Panc1 (cell line): ENCODE data around the gene MAJIN.

ENCODE experiments used
- POLR2AphosphoS5 ChIP-seq: IDR thresholded peaks from 2 replicates; pipeline ENCODE4 v1.6.1; 2012; ENCODE audit warnings: mild to moderate bottlenecking, low read depth, low read length, moderate library complexity
- SIN3A ChIP-seq: IDR thresholded peaks from 2 replicates; pipeline ENCODE4 v1.6.1; 2012; ENCODE audit warnings: low read depth, mild to moderate bottlenecking, low read length, moderate library complexity, borderline replicate concordance; ENCODE audit not compliant: insufficient read depth
- TCF7L2 ChIP-seq: IDR thresholded peaks from 2 replicates; pipeline ENCODE4 v1.6.1; 2011; ENCODE audit warnings: mild to moderate bottlenecking, low read depth, low read length, inconsistent platforms
- TF ChIP-seq, protein P1 (sequence below), 2 experiments: IDR thresholded peaks; 2 replicates each; pipeline ENCODE4 v1.6.1; 2011 to 2012; ENCODE audit warnings: low read depth in 2 of 2, control low read depth in 1 of 2, low read length in 1 of 2, mild to moderate bottlenecking in 1 of 2, moderate library complexity in 1 of 2; ENCODE audit not compliant: insufficient read depth in 1 of 2
- TF ChIP-seq, protein P2 (sequence below): fragments of 450-650 bp; IDR thresholded peaks from 2 replicates; pipeline ENCODE4 v1.5.1; 2017; ENCODE audit warnings: mild to moderate bottlenecking

DNA sequence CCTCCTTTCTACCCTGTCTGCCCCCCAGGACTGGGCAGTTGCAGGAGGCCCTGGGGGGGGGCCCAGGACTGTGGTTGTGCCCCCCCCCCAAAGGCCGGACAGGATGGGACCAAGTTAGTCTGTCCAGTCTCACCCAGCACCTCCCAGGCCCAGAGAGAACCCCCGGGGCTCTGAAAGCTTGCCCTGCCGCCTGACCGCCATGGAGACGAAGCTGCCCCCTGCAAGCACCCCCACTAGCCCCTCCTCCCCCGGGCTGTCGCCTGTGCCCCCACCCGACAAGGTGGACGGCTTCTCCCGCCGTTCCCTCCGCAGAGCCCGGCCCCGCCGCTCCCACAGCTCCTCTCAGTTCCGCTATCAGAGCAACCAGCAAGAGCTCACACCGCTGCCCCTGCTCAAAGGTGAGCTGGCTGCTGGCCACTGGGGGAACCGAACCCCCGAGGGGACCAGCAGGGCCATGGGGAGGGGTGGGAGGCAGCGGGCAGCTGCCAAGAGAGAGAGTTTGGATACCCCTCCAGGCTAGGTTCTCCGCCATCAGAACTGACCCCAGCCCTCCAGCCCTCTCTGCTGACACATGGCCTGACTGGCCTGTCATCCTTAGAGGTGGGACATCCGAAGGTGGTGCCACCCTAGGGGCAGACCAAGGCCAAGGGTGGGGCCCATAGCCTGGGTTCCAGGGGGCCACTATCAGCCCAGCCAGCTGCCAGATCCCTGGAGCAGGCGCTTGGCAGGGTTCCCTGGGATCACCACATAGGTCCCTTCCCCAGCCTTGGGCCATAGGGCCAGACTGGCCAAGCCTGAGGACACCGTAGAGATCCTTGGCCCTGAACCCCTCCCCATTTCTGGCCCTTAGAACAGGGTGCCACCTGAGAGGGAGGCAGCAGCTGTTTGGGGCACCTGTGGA lies 46.1 kb downstream of the MAJIN start:
- TF ChIP-seq, protein P1, sequence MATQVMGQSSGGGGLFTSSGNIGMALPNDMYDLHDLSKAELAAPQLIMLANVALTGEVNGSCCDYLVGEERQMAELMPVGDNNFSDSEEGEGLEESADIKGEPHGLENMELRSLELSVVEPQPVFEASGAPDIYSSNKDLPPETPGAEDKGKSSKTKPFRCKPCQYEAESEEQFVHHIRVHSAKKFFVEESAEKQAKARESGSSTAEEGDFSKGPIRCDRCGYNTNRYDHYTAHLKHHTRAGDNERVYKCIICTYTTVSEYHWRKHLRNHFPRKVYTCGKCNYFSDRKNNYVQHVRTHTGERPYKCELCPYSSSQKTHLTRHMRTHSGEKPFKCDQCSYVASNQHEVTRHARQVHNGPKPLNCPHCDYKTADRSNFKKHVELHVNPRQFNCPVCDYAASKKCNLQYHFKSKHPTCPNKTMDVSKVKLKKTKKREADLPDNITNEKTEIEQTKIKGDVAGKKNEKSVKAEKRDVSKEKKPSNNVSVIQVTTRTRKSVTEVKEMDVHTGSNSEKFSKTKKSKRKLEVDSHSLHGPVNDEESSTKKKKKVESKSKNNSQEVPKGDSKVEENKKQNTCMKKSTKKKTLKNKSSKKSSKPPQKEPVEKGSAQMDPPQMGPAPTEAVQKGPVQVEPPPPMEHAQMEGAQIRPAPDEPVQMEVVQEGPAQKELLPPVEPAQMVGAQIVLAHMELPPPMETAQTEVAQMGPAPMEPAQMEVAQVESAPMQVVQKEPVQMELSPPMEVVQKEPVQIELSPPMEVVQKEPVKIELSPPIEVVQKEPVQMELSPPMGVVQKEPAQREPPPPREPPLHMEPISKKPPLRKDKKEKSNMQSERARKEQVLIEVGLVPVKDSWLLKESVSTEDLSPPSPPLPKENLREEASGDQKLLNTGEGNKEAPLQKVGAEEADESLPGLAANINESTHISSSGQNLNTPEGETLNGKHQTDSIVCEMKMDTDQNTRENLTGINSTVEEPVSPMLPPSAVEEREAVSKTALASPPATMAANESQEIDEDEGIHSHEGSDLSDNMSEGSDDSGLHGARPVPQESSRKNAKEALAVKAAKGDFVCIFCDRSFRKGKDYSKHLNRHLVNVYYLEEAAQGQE (IDR thresholded peaks at IDR 0.05; ENCODE audit: insufficient read depth in 1 of 2, low read depth in 2 of 2, low read length in 1 of 2), result no peak
- TF ChIP-seq POLR2AphosphoS5 (no peak), SIN3A (no peak), TCF7L2 (no peak)
- TF ChIP-seq, protein P2, sequence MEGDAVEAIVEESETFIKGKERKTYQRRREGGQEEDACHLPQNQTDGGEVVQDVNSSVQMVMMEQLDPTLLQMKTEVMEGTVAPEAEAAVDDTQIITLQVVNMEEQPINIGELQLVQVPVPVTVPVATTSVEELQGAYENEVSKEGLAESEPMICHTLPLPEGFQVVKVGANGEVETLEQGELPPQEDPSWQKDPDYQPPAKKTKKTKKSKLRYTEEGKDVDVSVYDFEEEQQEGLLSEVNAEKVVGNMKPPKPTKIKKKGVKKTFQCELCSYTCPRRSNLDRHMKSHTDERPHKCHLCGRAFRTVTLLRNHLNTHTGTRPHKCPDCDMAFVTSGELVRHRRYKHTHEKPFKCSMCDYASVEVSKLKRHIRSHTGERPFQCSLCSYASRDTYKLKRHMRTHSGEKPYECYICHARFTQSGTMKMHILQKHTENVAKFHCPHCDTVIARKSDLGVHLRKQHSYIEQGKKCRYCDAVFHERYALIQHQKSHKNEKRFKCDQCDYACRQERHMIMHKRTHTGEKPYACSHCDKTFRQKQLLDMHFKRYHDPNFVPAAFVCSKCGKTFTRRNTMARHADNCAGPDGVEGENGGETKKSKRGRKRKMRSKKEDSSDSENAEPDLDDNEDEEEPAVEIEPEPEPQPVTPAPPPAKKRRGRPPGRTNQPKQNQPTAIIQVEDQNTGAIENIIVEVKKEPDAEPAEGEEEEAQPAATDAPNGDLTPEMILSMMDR, result no peak
